Measurements from ENCODE around the gene CLPSL2.

DNA sequence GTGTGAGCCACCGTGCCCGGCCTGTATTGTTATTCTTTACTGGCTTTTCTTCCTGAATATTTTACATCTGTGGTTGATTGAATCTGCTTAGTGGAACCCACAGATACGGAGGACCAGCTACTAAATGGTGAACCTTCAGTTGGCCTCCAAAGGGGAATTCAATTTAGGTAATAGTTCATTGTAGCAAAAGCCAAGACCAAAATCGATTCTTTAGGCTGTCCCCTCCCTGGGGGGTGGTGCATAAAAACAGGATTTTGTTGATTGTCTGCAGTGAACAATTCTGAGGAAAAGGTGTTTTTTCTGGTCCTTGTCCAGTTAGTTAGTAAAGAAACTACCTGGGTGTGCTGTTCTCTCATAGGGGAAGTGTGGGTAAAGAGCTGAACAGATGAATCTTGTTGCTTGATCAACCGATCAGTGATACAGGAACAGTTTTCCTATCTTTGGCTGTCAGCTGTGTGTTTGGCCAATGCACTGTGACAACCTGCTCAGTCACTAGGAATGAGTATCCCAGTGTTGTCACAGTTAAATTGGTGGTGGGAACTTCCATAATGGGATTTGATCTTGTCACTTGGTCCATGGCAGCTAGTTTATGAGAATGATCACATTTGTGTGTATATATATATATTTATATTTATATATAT, 48.3 kb downstream of the CLPSL2 start:
- TF ChIP-seq SUZ12 (IDR thresholded peaks at IDR 0.05; ENCODE audit: extremely low read depth, insufficient read depth, insufficient read length) (no peak), ZNF274 (IDR thresholded peaks at IDR 0.05; ENCODE audit: low read depth, low read length) (no peak)

Data from NT2/D1 (cell line).